Activated T-cell treated with anti-CD3 and anti-CD28 coated beads for 48 hours (primary cell): ENCODE data around the gene SLC2A9.

Experiments used
- DNase-seq: peaks from one replicate; pipeline ENCODE4 v3.0.0-alpha.2; 2020; ENCODE audit warnings: low read depth

Gene SLC2A9

GRCh38 chr4:10020871-10021652 is at the start of gene SLC2A9:
SLC2A9 (minus strand) TSS chr4:10021497; CDS start chr4:10021429, 68 bp downstream.
- DNase-seq, result no peak

- DNase-seq, result no peak
Observed at GRCh38 chr4:10069075-10069642, 47.9 kb upstream of the SLC2A9 start.

GRCh38 chr4:10066670-10067651 is 45.7 kb upstream of the SLC2A9 start:
- DNase-seq, result no peak

GRCh38 chr4:10066206-10066605 is 44.9 kb upstream of the SLC2A9 start:
- no peak for DNase-seq

- DNase-seq, result no peak
Observed at GRCh38 chr4:10063544-10064300, 42.4 kb upstream of the SLC2A9 start.

- DNase-seq, result no peak
Observed at GRCh38 chr4:10061650-10062415, 40.5 kb upstream of the SLC2A9 start.

- DNase-seq, result no peak
Observed at GRCh38 chr4:10058371-10058770, 37.1 kb upstream of the SLC2A9 start.

- no peak for DNase-seq
Observed at GRCh38 chr4:10057023-10057395, 35.7 kb upstream of the SLC2A9 start.

GRCh38 chr4:10056334-10057022 is 35.2 kb upstream of the SLC2A9 start:
- DNase-seq, result no peak

- DNase-seq, result no peak
Observed at GRCh38 chr4:10055871-10056270, 34.6 kb upstream of the SLC2A9 start.

GRCh38 chr4:10054571-10055041 is 33.3 kb upstream of the SLC2A9 start:
- DNase-seq, result no peak

- DNase-seq, result no peak
Observed at GRCh38 chr4:10053635-10054453, 32.5 kb upstream of the SLC2A9 start.

- no peak for DNase-seq
Observed at GRCh38 chr4:10051517-10052135, 30.3 kb upstream of the SLC2A9 start.

- DNase-seq, result no peak
Observed at GRCh38 chr4:10050721-10051120, 29.4 kb upstream of the SLC2A9 start.

GRCh38 chr4:10050261-10050661 is 29.0 kb upstream of the SLC2A9 start:
- DNase-seq, result no peak

- DNase-seq, result no peak
Observed at GRCh38 chr4:10048941-10049697, 27.8 kb upstream of the SLC2A9 start.

- DNase-seq, result no peak
Observed at GRCh38 chr4:10047967-10048366, 26.7 kb upstream of the SLC2A9 start.

GRCh38 chr4:10046471-10046870 is 25.2 kb upstream of the SLC2A9 start:
- DNase-seq, result no peak
